A549 (cell line): Measurements from ENCODE around the gene CEP112.

ENCODE experiments used
- CHD2 ChIP-seq: fragments of 150-350 bp; IDR thresholded peaks from 2 replicates; pipeline ENCODE4 v1.6.1; 2014; ENCODE audit warnings: low read length; ENCODE audit not compliant: partially characterized antibody
- EP300 ChIP-seq, 2 experiments: fragments of >200 bp; sonication (Bioruptor Twin); formaldehyde crosslinking; IDR thresholded peaks; 2 replicates in 1 of 2; 3 replicates in 1 of 2; pipeline ENCODE4 v1.6.1; 2016 to 2017
- FOSL2 ChIP-seq, 2 experiments: fragments of 450-650 bp in 1 of 2; fragments of >200 bp in 1 of 2; sonication (Bioruptor Twin) in 1 of 2; formaldehyde crosslinking; IDR thresholded peaks; 2 replicates each; pipeline versions ENCODE4 v1.5.0 to v1.6.1; 2016 to 2020; ENCODE audit warnings: mild to moderate bottlenecking in 1 of 2, moderate library complexity in 1 of 2
- PHF8 ChIP-seq: fragments of 200-600 bp; sonication (generic); IDR thresholded peaks from 2 replicates; pipeline ENCODE4 v1.6.1; 2016; ENCODE audit warnings: low read depth, mild to moderate bottlenecking, antibody characterized with exemption, moderate library complexity, borderline replicate concordance
- POLR2A ChIP-seq: IDR thresholded peaks from 2 replicates; pipeline ENCODE4 v1.6.1; 2012; ENCODE audit warnings: mild to moderate bottlenecking, low read length
- RAD21 ChIP-seq, 2 experiments: fragments of >200 bp in 1 of 2; sonication (Bioruptor Twin) in 1 of 2; formaldehyde crosslinking in 1 of 2; IDR thresholded peaks in 1 of 2; conservative IDR thresholded peaks in 1 of 2; 2 replicates in 1 of 2; 3 replicates in 1 of 2; pipeline ENCODE4 v1.6.1; 2012 to 2018; ENCODE audit warnings: inconsistent platforms in 1 of 2
- RCOR1 ChIP-seq: fragments of 150-350 bp; IDR thresholded peaks from 2 replicates; pipeline ENCODE4 v1.6.1; 2014; ENCODE audit warnings: antibody characterized with exemption, low read length, low read depth
- SREBF2 ChIP-seq: fragments of 450-650 bp; IDR thresholded peaks from 2 replicates; pipeline ENCODE4 v1.6.1; 2014; ENCODE audit warnings: mild to moderate bottlenecking, moderate library complexity
- TP53 ChIP-seq: fragments of 250-450 bp; sonication (Bioruptor Pico); IDR thresholded peaks from 2 replicates; pipeline ENCODE4 v1.5.0; 2021; ENCODE audit warnings: mild to moderate bottlenecking, moderate library complexity
- ZFP36 ChIP-seq: fragments of 450-650 bp; IDR thresholded peaks from 2 replicates; pipeline ENCODE4 v1.6.1; 2014; ENCODE audit warnings: borderline replicate concordance; ENCODE audit not compliant: partially characterized antibody
- TF ChIP-seq, protein P1 (sequence below): fragments of >200 bp; sonication (Bioruptor Twin); formaldehyde crosslinking; IDR thresholded peaks from 3 replicates; pipeline ENCODE4 v1.5.1; 2016
- TF ChIP-seq, protein P2 (sequence below): fragments of 200-600 bp; sonication (generic); IDR thresholded peaks from 2 replicates; pipeline ENCODE4 v1.6.1; 2016; ENCODE audit warnings: antibody characterized with exemption, mild to moderate bottlenecking, moderate library complexity
- TF ChIP-seq, protein P3 (sequence below): IDR thresholded peaks from 2 replicates; pipeline ENCODE4 v1.6.1; 2012
- TF ChIP-seq, protein P4 (sequence below): fragments of >200 bp; sonication (Bioruptor Twin); formaldehyde crosslinking; IDR thresholded peaks from 2 replicates; pipeline ENCODE4 v1.6.1; 2016

DNA sequence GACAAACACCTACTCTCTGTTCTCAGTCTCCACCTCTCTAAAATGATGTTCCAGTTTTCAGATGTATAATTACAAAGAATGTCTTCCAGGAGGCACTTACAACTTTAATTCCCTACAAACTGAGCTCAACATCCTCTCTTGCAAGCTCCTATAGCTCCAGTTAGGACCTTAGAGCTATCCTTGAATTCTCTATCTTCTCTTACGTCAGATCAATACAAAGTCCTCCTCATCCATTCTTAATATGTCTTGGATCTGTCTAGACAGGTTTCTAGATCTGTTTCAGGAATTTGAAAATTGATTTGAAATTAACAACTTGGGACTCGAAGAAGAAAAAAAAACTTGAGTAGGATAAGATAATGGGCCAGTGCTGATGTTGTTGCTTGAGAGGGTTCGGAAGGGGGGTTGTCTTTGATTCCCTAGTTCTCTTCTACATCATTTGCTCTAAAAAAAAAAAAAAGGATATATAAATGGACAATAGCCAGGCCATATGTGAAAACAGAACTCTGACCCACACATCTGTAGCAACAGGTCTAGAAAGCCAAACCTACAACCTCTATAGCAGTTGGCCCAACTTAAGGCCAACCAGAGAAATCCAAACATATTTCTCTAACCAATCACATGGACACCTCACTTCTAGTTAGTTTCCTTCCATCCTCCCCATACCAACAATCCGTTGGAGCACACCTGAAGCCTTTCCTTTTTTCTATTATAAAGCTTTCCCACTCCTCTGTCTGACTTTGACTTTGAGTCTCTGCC lies 38.0 kb upstream of the CEP112 start:
- TF ChIP-seq PHF8: no peak
- TF ChIP-seq, protein P1, sequence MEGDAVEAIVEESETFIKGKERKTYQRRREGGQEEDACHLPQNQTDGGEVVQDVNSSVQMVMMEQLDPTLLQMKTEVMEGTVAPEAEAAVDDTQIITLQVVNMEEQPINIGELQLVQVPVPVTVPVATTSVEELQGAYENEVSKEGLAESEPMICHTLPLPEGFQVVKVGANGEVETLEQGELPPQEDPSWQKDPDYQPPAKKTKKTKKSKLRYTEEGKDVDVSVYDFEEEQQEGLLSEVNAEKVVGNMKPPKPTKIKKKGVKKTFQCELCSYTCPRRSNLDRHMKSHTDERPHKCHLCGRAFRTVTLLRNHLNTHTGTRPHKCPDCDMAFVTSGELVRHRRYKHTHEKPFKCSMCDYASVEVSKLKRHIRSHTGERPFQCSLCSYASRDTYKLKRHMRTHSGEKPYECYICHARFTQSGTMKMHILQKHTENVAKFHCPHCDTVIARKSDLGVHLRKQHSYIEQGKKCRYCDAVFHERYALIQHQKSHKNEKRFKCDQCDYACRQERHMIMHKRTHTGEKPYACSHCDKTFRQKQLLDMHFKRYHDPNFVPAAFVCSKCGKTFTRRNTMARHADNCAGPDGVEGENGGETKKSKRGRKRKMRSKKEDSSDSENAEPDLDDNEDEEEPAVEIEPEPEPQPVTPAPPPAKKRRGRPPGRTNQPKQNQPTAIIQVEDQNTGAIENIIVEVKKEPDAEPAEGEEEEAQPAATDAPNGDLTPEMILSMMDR: no peak
- TF ChIP-seq TP53 (CRISPR knock-in tag): no peak
- TF ChIP-seq EP300 (IDR thresholded peaks at IDR 0.05): no peak
- no peak for TF ChIP-seq RCOR1
- TF ChIP-seq, protein P2, sequence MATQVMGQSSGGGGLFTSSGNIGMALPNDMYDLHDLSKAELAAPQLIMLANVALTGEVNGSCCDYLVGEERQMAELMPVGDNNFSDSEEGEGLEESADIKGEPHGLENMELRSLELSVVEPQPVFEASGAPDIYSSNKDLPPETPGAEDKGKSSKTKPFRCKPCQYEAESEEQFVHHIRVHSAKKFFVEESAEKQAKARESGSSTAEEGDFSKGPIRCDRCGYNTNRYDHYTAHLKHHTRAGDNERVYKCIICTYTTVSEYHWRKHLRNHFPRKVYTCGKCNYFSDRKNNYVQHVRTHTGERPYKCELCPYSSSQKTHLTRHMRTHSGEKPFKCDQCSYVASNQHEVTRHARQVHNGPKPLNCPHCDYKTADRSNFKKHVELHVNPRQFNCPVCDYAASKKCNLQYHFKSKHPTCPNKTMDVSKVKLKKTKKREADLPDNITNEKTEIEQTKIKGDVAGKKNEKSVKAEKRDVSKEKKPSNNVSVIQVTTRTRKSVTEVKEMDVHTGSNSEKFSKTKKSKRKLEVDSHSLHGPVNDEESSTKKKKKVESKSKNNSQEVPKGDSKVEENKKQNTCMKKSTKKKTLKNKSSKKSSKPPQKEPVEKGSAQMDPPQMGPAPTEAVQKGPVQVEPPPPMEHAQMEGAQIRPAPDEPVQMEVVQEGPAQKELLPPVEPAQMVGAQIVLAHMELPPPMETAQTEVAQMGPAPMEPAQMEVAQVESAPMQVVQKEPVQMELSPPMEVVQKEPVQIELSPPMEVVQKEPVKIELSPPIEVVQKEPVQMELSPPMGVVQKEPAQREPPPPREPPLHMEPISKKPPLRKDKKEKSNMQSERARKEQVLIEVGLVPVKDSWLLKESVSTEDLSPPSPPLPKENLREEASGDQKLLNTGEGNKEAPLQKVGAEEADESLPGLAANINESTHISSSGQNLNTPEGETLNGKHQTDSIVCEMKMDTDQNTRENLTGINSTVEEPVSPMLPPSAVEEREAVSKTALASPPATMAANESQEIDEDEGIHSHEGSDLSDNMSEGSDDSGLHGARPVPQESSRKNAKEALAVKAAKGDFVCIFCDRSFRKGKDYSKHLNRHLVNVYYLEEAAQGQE: no peak
- no peak for TF ChIP-seq RAD21 (conservative IDR thresholded peaks at IDR 0.05 in 1 of 2, IDR thresholded peaks at IDR 0.05 in 1 of 2)
- no peak for TF ChIP-seq POLR2A
- no peak for TF ChIP-seq ZFP36
- TF ChIP-seq, protein P3, sequence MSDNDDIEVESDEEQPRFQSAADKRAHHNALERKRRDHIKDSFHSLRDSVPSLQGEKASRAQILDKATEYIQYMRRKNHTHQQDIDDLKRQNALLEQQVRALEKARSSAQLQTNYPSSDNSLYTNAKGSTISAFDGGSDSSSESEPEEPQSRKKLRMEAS: no peak
- TF ChIP-seq CHD2: no peak
- TF ChIP-seq SREBF2: no peak
- TF ChIP-seq, protein P4, sequence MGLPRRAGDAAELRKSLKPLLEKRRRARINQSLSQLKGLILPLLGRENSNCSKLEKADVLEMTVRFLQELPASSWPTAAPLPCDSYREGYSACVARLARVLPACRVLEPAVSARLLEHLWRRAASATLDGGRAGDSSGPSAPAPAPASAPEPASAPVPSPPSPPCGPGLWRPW: no peak
- no peak for TF ChIP-seq FOSL2 (IDR thresholded peaks at IDR 0.05)
- TF ChIP-seq FOSL2 (CRISPR knock-in tag; IDR thresholded peaks at IDR 0.05): no peak
